ENCODE measurements around the gene VAC14.

Gene VAC14

GRCh38 chr16:70661918-70662641, 138.9 kb downstream of the VAC14 start:
- DNase-seq (ENCODE audit: low spot score), result no peak

GRCh38 chr16:70661534-70661917, 139.4 kb downstream of the VAC14 start:
- no peak for DNase-seq (ENCODE audit: low spot score)

- no peak for DNase-seq (ENCODE audit: low spot score)
These were observed 140.1 kb downstream of the VAC14 start for GRCh38 chr16:70660672-70661350.

GRCh38 chr16:70659953-70660671, 140.8 kb downstream of the VAC14 start:
- no peak for DNase-seq (ENCODE audit: low spot score)

- no peak for DNase-seq (ENCODE audit: low spot score)
These were observed 141.4 kb downstream of the VAC14 start for GRCh38 chr16:70659546-70659945.

GRCh38 chr16:70658921-70659320, 142.0 kb downstream of the VAC14 start:
- DNase-seq (ENCODE audit: low spot score), result no peak

GRCh38 chr16:70657956-70658355, 143.0 kb downstream of the VAC14 start:
- no peak for DNase-seq (ENCODE audit: low spot score)

GRCh38 chr16:70656712-70657263, 144.2 kb downstream of the VAC14 start:
- DNase-seq (ENCODE audit: low spot score), result no peak

- DNase-seq (ENCODE audit: low spot score), result no peak
These were observed 144.8 kb downstream of the VAC14 start for GRCh38 chr16:70656065-70656711.

GRCh38 chr16:70653809-70654771, 146.9 kb downstream of the VAC14 start:
- DNase-seq (ENCODE audit: low spot score), result peak; percentile 72

GRCh38 chr16:70653406-70653805, 147.6 kb downstream of the VAC14 start:
- DNase-seq (ENCODE audit: low spot score), result no peak

GRCh38 chr16:70652322-70652721, 148.6 kb downstream of the VAC14 start:
- DNase-seq (ENCODE audit: low spot score), result no peak

GRCh38 chr16:70651524-70651923, 149.4 kb downstream of the VAC14 start:
- no peak for DNase-seq (ENCODE audit: low spot score)

GRCh38 chr16:70650216-70650615, 150.7 kb downstream of the VAC14 start:
- DNase-seq (ENCODE audit: low spot score), result no peak

GRCh38 chr16:70649300-70649699, 151.7 kb downstream of the VAC14 start:
- no peak for DNase-seq (ENCODE audit: low spot score)

- no peak for DNase-seq (ENCODE audit: low spot score)
These were observed 152.4 kb downstream of the VAC14 start for GRCh38 chr16:70648606-70649005.

GRCh38 chr16:70647441-70648359, 153.3 kb downstream of the VAC14 start:
- no peak for DNase-seq (ENCODE audit: low spot score)

- no peak for DNase-seq (ENCODE audit: low spot score)
These were observed 154.4 kb downstream of the VAC14 start, which contains the start of gene IL34 for GRCh38 chr16:70646260-70647241. TSS of gene IL34 (plus strand) at chr16:70646559. CDS start at chr16:70646948, 389 bp downstream.

Measured in hepatic stellate cell (primary cell).